HepG2 (cell line): ENCODE data around the gene NOL4L. TPM values are rescaled to one million over a fixed set of nuclear protein-coding genes. Genes with fewer than 3 reads are reported as not detected.
A peak's percentile ranks its signal among the peaks of the same experiment; 100 is the strongest.

ENCODE experiments used
- ARNT2 ChIP-seq: sonication (generic); formaldehyde crosslinking; IDR thresholded peaks from 2 replicates; pipeline ENCODE4 v1.8.0; 2022; ENCODE audit warnings: mild to moderate bottlenecking, low read depth, missing genetic modification reagents, moderate library complexity
- ATF7 ChIP-seq, 2 experiments: fragments of 450-650 bp in 1 of 2; sonication (generic) in 1 of 2; formaldehyde crosslinking in 1 of 2; IDR thresholded peaks; 2 replicates each; pipeline versions ENCODE4 v1.4.0 to v1.6.1; 2016 to 2020; ENCODE audit warnings: antibody characterized with exemption in 1 of 2, mild to moderate bottlenecking in 1 of 2, missing genetic modification reagents in 1 of 2
- ATM ChIP-seq: fragments of 450-650 bp; IDR thresholded peaks from 2 replicates; pipeline ENCODE4 v1.7.1; 2017; ENCODE audit warnings: mild to moderate bottlenecking, borderline replicate concordance
- CHCHD3 ChIP-seq: sonication (generic); formaldehyde crosslinking; IDR thresholded peaks from 2 replicates; pipeline ENCODE4 v1.8.0; 2022; ENCODE audit warnings: mild to moderate bottlenecking, missing genetic modification reagents, moderate library complexity
- FOXA1 ChIP-seq, 2 experiments: fragments of 450-650 bp in 1 of 2; sonication (generic) in 1 of 2; formaldehyde crosslinking in 1 of 2; IDR thresholded peaks; 2 replicates each; pipeline versions ENCODE4 v1.4.0 to v1.6.1; 2016 to 2020; ENCODE audit warnings: missing genetic modification reagents in 1 of 2
- IKZF1 ChIP-seq: fragments of 450-650 bp; IDR thresholded peaks from 2 replicates; pipeline ENCODE4 v1.7.1; 2016
- MEF2D ChIP-seq: sonication (generic); formaldehyde crosslinking; IDR thresholded peaks from 2 replicates; pipeline ENCODE4 v1.5.1; 2020; ENCODE audit warnings: mild to moderate bottlenecking, missing genetic modification reagents
- PAWR ChIP-seq: sonication (generic); formaldehyde crosslinking; IDR thresholded peaks from 2 replicates; pipeline ENCODE4 v1.4.0; 2020; ENCODE audit warnings: missing genetic modification reagents, mild to moderate bottlenecking, borderline replicate concordance
- SP2 ChIP-seq: sonication (generic); formaldehyde crosslinking; IDR thresholded peaks from 2 replicates; pipeline ENCODE4 v1.5.1; 2020; ENCODE audit warnings: mild to moderate bottlenecking, missing genetic modification reagents
- ZNF232 ChIP-seq: sonication (generic); formaldehyde crosslinking; IDR thresholded peaks from 2 replicates; pipeline ENCODE4 v1.4.0; 2020; ENCODE audit warnings: missing genetic modification reagents, borderline replicate concordance
- ZNF430 ChIP-seq: sonication (generic); formaldehyde crosslinking; IDR thresholded peaks from 2 replicates; pipeline ENCODE4 v1.9.0; 2021; ENCODE audit warnings: mild to moderate bottlenecking, missing genetic modification reagents
- polyA plus RNA-seq, 8 experiments: library from polyadenylated mRNA; depleted of rRNA in 3 of 8; stranded (reverse) in 7 of 8; unstranded in 1 of 8; fragments of >200 nt; fragmentation: Illumina TruSeq in 4 of 8; extraction: Trizol in 4 of 8; gene quantifications; 2 replicates each; pipeline versions ENCODE4 v1.2.1 to v1.2.3, GENCODE V29; 2011 to 2016; ENCODE audit warnings: low read depth in 4 of 8, missing spikeins in 1 of 8, mixed read lengths in 1 of 8; ENCODE audit not compliant: insufficient read depth in 1 of 8
- total RNA-seq, 5 experiments: library from RNA; depleted of rRNA; stranded (reverse); fragments of >200 nt; fragmentation: Illumina TruSeq; extraction: Trizol; gene quantifications; 2 replicates each; pipeline ENCODE4 v1.2.3, GENCODE V29; 2016; ENCODE audit warnings: low read depth in 1 of 5
- TF ChIP-seq, protein P1 (sequence below): sonication (generic); formaldehyde crosslinking; IDR thresholded peaks from 2 replicates; pipeline ENCODE4 v1.4.0; 2020; ENCODE audit warnings: mild to moderate bottlenecking, missing genetic modification reagents
- TF ChIP-seq, protein P2 (sequence below): sonication (generic); formaldehyde crosslinking; conservative IDR thresholded peaks from 2 replicates; pipeline ENCODE4 v1.8.0; 2022; ENCODE audit warnings: low read depth, missing genetic modification reagents
- TF ChIP-seq, protein P3 (sequence below): fragments of 450-650 bp; IDR thresholded peaks from 2 replicates; pipeline ENCODE4 v1.6.1; 2016
- TF ChIP-seq, protein P4 (sequence below): sonication (generic); formaldehyde crosslinking; IDR thresholded peaks from 2 replicates; pipeline ENCODE4 v1.4.0; 2020; ENCODE audit warnings: mild to moderate bottlenecking, missing genetic modification reagents

NOL4L gene
- total and polyA plus RNA-seq, 2 of the 13 experiments (the other 11 are each of a cell fraction or from before 2014, with no cell fraction given): 16.6 to 35.4 TPM

DNA sequence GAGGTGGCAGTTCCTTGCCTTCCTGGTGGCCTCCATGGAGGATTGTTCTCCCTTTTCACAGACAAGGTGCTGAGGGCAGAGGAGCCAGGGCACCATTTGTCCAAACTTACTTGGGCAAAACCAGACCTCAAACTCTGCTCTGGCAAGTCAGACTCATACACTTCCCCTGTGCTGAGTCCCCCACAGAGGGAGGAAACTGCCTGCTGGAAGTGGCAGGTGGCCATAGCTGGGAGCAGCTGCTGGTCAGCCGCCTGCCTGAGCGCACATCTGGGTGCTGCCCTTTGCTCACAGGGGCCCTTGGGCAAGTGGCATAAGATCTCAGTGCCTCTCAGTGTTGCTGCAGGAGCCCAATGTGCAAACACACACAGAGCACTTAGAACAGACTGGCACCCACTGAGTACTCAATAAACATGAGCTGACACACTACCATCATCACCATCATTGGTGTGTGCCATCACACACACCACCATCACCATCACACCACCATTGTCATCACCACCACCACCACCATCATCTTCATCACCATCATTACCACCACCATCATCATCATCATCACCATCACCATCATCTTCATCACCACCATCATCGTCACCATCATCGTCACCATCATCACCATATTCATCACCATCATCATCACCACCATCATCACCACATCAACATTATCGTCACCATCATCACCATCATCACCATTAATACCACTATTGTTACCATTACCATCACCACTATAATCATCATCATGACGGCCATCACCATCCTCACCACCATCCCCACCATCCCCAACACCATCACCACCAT lies 17.6 kb downstream of the NOL4L start (continued):
- TF ChIP-seq, protein P1, sequence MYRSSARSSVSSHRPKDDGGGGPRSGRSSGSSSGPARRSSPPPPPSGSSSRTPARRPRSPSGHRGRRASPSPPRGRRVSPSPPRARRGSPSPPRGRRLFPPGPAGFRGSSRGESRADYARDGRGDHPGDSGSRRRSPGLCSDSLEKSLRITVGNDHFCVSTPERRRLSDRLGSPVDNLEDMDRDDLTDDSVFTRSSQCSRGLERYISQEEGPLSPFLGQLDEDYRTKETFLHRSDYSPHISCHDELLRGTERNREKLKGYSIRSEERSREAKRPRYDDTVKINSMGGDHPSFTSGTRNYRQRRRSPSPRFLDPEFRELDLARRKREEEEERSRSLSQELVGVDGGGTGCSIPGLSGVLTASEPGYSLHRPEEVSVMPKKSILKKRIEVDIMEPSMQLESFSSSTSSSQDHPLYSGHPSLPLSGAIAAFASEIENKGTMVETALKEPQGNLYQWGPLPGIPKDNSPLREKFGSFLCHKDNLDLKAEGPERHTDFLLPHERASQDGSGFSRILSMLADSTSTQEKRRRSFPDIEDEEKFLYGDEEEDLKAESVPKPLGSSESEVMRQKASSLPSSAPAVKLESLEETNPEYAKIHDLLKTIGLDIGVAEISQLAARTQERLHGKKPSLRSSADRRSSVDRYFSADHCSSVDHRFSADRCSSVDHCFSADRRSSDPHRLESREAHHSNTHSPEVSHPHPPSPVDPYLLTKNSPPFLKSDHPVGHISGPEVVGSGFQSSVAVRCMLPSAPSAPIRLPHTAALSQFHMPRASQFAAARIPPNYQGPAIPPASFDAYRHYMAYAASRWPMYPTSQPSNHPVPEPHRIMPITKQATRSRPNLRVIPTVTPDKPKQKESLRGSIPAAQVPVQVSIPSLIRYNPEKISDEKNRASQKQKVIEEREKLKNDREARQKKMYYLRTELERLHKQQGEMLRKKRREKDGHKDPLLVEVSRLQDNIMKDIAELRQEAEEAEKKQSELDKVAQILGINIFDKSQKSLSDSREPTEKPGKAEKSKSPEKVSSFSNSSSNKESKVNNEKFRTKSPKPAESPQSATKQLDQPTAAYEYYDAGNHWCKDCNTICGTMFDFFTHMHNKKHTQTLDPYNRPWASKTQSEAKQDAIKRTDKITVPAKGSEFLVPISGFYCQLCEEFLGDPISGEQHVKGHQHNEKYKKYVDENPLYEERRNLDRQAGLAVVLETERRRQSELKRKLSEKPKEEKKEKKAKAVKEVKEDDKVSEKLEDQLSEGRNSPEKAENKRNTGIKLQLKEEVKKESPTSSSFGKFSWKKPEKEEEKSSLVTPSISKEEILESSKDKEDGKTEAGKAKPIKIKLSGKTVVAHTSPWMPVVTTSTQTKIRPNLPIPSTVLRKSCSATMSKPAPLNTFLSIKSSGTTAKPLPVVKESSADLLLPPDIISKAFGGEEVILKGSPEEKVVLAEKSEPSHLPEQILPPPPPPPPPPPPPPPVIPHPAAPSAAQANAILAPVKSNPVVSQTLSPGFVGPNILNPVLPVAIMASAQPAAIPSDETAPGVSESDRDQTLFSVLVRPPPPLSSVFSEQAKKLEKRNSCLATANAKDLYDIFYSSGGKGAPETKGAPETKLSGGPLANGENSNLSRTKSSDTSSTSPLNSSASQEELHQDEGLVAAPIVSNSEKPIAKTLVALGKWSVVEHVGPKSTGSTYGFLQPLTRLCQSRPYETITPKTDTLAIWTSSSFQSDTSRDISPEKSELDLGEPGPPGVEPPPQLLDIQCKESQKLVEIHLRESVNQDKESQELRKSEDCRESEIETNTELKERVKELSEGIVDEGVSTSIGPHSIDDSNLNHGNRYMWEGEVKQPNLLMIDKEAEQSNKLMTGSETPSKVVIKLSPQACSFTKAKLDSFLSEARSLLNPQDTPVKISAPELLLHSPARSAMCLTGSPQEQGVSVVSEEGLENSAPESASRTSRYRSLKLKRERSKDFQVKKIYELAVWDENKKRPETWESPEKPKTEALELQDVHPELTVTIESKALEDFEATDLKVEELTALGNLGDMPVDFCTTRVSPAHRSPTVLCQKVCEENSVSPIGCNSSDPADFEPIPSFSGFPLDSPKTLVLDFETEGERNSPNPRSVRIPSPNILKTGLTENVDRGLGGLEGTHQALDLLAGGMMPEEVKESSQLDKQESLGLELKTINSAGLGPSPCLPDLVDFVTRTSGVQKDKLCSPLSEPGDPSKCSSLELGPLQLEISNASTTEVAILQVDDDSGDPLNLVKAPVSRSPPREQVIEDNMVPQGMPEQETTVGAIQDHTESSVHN (CRISPR knock-in tag): no peak
- TF ChIP-seq, protein P2, sequence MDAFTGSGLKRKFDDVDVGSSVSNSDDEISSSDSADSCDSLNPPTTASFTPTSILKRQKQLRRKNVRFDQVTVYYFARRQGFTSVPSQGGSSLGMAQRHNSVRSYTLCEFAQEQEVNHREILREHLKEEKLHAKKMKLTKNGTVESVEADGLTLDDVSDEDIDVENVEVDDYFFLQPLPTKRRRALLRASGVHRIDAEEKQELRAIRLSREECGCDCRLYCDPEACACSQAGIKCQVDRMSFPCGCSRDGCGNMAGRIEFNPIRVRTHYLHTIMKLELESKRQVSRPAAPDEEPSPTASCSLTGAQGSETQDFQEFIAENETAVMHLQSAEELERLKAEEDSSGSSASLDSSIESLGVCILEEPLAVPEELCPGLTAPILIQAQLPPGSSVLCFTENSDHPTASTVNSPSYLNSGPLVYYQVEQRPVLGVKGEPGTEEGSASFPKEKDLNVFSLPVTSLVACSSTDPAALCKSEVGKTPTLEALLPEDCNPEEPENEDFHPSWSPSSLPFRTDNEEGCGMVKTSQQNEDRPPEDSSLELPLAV (CRISPR knock-in tag): no peak
- no peak for TF ChIP-seq SP2
- TF ChIP-seq, protein P3, sequence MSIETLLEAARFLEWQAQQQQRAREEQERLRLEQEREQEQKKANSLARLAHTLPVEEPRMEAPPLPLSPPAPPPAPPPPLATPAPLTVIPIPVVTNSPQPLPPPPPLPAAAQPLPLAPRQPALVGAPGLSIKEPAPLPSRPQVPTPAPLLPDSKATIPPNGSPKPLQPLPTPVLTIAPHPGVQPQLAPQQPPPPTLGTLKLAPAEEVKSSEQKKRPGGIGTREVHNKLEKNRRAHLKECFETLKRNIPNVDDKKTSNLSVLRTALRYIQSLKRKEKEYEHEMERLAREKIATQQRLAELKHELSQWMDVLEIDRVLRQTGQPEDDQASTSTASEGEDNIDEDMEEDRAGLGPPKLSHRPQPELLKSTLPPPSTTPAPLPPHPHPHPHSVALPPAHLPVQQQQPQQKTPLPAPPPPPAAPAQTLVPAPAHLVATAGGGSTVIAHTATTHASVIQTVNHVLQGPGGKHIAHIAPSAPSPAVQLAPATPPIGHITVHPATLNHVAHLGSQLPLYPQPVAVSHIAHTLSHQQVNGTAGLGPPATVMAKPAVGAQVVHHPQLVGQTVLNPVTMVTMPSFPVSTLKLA: peak; percentile 7; the same call in 1 of the 2 replicates
- peak; percentile 84; the same call in 1 of the 2 replicates for TF ChIP-seq IKZF1
- peak; percentile 41; the same call in 1 of the 2 replicates for TF ChIP-seq ATM
- TF ChIP-seq, protein P4, sequence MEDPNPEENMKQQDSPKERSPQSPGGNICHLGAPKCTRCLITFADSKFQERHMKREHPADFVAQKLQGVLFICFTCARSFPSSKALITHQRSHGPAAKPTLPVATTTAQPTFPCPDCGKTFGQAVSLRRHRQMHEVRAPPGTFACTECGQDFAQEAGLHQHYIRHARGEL: 0 out of 2 replicates have a peak, but pooled peaks have one; percentile 74
- 0 out of 2 replicates have a peak, but pooled peaks have one; percentile 21 for TF ChIP-seq ZNF232 (CRISPR knock-in tag)
- TF ChIP-seq PAWR: no peak
- TF ChIP-seq MEF2D (CRISPR knock-in tag): 0 out of 2 replicates have a peak, but pooled peaks have one; percentile 11
- TF ChIP-seq ARNT2 (CRISPR knock-in tag): no peak
- peak; percentile 68 for TF ChIP-seq FOXA1 (IDR thresholded peaks at IDR 0.05)
- no peak for TF ChIP-seq FOXA1 (CRISPR knock-in tag; IDR thresholded peaks at IDR 0.05)
- no peak for TF ChIP-seq ZNF430 (CRISPR knock-in tag)
- no peak for TF ChIP-seq CHCHD3
- peak; percentile 52 for TF ChIP-seq ATF7 (IDR thresholded peaks at IDR 0.05)
- no peak for TF ChIP-seq ATF7 (CRISPR knock-in tag; IDR thresholded peaks at IDR 0.05)
